HG03066 (cell line): ENCODE results near the gene CCR7.
"Not testable (repeated sequence)": the region's sequence is repeated elsewhere in the genome, so short reads cannot be mapped to it uniquely, and the experiment has no call there.

Experiments used
- ATAC-seq: cut with Tn5 transposase; IDR thresholded peaks from one replicate; pipeline ENCODE4 v1.9.1; 2021; ENCODE audit warnings: low read depth; ENCODE audit not compliant: unreplicated experiment

Gene CCR7

GRCh38 chr17:40552806-40553693 lies 12.2 kb downstream of the CCR7 start:
- no peak for ATAC-seq

- ATAC-seq, result no peak
These were observed 13.1 kb downstream of the CCR7 start for GRCh38 chr17:40551879-40552768.

GRCh38 chr17:40551091-40551878 lies 14.0 kb downstream of the CCR7 start:
- ATAC-seq, result no peak

GRCh38 chr17:40550608-40551007 lies 14.7 kb downstream of the CCR7 start:
- no peak for ATAC-seq

- ATAC-seq, result no peak
These were observed 16.1 kb downstream of the CCR7 start for GRCh38 chr17:40548982-40549685.

- ATAC-seq, result no peak
These were observed 16.7 kb downstream of the CCR7 start for GRCh38 chr17:40548491-40548981.

- ATAC-seq, result no peak
These were observed 17.3 kb downstream of the CCR7 start for GRCh38 chr17:40547785-40548478.

- no peak for ATAC-seq
These were observed 18.0 kb downstream of the CCR7 start for GRCh38 chr17:40547079-40547784.

- not testable (repeated sequence) for ATAC-seq
These were observed 18.8 kb downstream of the CCR7 start for GRCh38 chr17:40546497-40546896.

- ATAC-seq, result no peak
These were observed 19.6 kb downstream of the CCR7 start for GRCh38 chr17:40545660-40546059.

- ATAC-seq, result no peak
These were observed 22.5 kb downstream of the CCR7 start for GRCh38 chr17:40542558-40543411.

GRCh38 chr17:40541873-40542557 lies 23.3 kb downstream of the CCR7 start:
- no peak for ATAC-seq

GRCh38 chr17:40541060-40541872 lies 24.0 kb downstream of the CCR7 start:
- no peak for ATAC-seq

GRCh38 chr17:40540448-40540847 lies 24.8 kb downstream of the CCR7 start:
- ATAC-seq, result no peak

- ATAC-seq, result no peak
These were observed 25.4 kb downstream of the CCR7 start for GRCh38 chr17:40539711-40540411.
